ENCODE data around the gene C2CD2.

GRCh38 chr21:41852151-41852928, 101.5 kb downstream of the C2CD2 start:
- TF ChIP-seq ELK1 (IDR thresholded peaks at IDR 0.05; ENCODE audit: borderline replicate concordance, low read depth, low read length) (no peak), CTCF (conservative IDR thresholded peaks at IDR 0.05; ENCODE audit: low read depth, low read length) (no peak), RCOR1 (IDR thresholded peaks at IDR 0.05; ENCODE audit: insufficient replicate concordance, low read length) (no peak), RAD21 (IDR thresholded peaks at IDR 0.05; ENCODE audit: low read length) (no peak), CEBPB (IDR thresholded peaks at IDR 0.05; ENCODE audit: low read depth, low read length) (no peak)
